Esophagus (tissue), 2 donors: ENCODE results near the gene DEGS2. TPM values are rescaled to one million over a fixed set of nuclear protein-coding genes. Genes with fewer than 3 reads are reported as not detected.
A peak's percentile ranks its signal among the peaks of the same experiment; 100 is the strongest.

Source experiments
- H3K27ac ChIP-seq, 2 donors: one replicate each; pipeline ENCODE4 v1.5.1; 2013; ENCODE audit warnings: low read depth in 2 of 2, mild to moderate bottlenecking in 2 of 2, inconsistent platforms in 1 of 2, low read length in 1 of 2, moderate library complexity in 1 of 2
- H3K27me3 ChIP-seq, 2 donors: one replicate each; pipeline ENCODE4 v1.6.1; 2013; ENCODE audit warnings: low read length in 2 of 2, control low read depth in 1 of 2, mild to moderate bottlenecking in 1 of 2; ENCODE audit not compliant: insufficient read depth in 2 of 2, control insufficient read depth in 1 of 2
- H3K36me3 ChIP-seq, 2 donors: one replicate each; pipeline ENCODE4 v1.6.1; 2013; ENCODE audit warnings: low read length in 1 of 2; ENCODE audit not compliant: control insufficient read depth in 2 of 2, insufficient read depth in 2 of 2
- H3K4me1 ChIP-seq, 2 donors: one replicate each; pipeline ENCODE4 v1.6.1; 2013; ENCODE audit warnings: low read length in 1 of 2; ENCODE audit not compliant: control insufficient read depth in 2 of 2, insufficient read depth in 2 of 2
- H3K4me3 ChIP-seq, 2 donors: one replicate each; pipeline ENCODE4 v1.5.1; 2013; ENCODE audit warnings: low read length in 2 of 2, mild to moderate bottlenecking in 2 of 2, low read depth in 1 of 2, moderate library complexity in 1 of 2
- H3K9me3 ChIP-seq, 2 donors: one replicate each; pipeline ENCODE4 v1.6.1; 2013; ENCODE audit warnings: mild to moderate bottlenecking in 2 of 2, low read depth in 1 of 2, low read length in 1 of 2, moderate library complexity in 1 of 2; ENCODE audit not compliant: control insufficient read depth in 2 of 2, insufficient read depth in 1 of 2
- WGBS, 2 donors: extraction: QIAGEN DNeasy Blood & Tissue Kit; methylation state at CpG; one replicate each; pipeline ENCODE4 v1.1.7; 2013; 5-methylcytosine and 5-hydroxymethylcytosine counted together
- polyA plus RNA-seq, 2 donors: library from polyadenylated mRNA; stranded (reverse); fragments of 200-250 nt; gene quantifications; one replicate each; pipeline ENCODE4 v1.2.3, GENCODE V29; 2013
- donor health status: healthy with polysubstance abuse.
- donor health status: Bipolar disorder and iron deficiency.

The DEGS2 gene
- polyA plus RNA-seq, 2 donors, result 24.7 to 41.8 TPM

DNA sequence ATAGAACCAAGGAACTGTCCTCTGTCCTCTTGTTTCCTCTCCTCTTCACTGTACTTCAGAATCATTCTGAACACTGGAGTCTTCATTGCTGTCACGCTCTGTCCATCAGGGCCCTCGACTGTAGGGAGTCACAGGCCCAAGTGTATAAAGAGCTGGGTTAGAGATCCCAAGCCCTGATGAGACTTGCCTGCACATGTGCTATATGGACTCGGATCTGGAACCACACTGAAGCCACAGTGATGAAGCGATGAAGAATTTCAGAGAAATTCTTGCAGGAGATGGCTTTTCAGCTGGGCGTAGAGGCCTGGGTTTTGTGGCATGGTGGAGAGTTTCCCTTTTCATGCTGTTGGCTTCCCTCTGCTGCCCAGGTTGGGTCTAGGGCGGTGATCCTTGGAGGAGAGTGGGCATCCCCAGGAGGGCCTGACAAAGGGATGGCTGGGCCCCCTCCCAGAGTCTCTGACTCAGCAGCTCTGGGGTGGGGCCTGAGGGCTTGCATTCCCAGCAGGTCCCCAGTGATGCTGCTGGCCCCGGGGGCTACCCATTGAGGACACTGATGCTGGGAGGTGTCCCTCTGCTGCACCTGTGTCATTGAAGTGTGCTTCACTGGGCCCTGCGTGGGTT, 39.9 kb upstream of the DEGS2 start:
- no peaks in the 10 kb centered on the region for H3K9me3 ChIP-seq
- H3K27me3 ChIP-seq, result no peaks in the 10 kb centered on the region
- no peak overlapping the region for H3K27ac ChIP-seq
- WGBS, 2 donors, result 86% methylated on average over 8 of the region's 8 CpGs
- no peak overlapping the region for H3K4me3 ChIP-seq
- H3K36me3 ChIP-seq, result no peaks in the 10 kb centered on the region
- H3K4me1 ChIP-seq, result no peaks in the 10 kb centered on the region

DNA sequence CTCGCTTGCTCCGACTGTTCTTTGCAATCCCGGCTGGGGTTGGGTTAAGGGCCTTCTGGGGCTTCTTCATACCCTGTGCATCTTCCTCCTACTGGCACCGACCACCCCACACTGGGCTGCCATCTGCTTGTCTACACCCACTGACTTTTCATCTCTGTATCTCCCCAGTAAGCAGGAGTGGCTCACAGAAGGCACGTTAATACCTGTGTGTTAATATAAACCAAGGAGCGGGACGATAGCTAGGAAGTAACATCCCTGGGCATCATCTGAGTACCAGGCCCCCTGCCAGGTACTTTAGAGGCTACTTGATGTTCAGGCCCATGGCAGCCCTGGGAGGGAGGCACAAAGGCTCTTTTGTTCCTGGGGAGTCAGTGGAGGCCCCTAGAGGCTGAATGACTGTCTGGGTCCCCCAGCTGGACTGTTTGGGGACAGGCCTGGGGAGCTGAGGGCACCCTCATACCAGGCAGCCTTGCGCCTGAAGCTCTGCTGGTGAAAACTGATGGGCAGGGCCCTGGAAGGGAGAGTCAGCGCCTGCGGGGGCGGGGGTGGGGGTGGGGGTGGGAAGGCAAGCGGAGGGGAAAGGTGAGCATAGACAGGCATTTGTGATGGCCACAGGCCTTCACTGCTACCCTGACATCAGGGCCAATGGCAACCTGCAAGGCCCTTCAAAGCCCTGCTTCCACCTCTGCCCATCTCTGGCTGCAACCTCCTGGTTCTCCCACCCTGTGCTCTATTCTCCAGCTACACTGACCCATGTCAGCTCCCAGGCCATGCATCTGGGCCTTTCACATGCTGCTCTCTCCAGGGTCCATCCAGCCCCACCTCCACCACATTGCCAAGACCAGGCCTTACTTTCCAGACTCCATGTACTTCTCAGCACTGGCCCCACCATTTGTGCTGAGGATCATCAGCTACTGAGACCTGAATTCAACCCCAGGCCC, 34.2 kb upstream of the DEGS2 start:
- H3K4me3 ChIP-seq, result peak overlapping the region in 1 of 2 donors; percentile 17
- H3K4me1 ChIP-seq, result peaks cover 2 to 5% of the 10 kb centered on the region in 2 donors
- H3K27ac ChIP-seq, result peak overlapping the region; percentile 75 to 80
- no peaks in the 10 kb centered on the region for H3K9me3 ChIP-seq
- 56 to 59% methylated on average over 11 to 12 of the region's 12 CpGs for WGBS, 2 donors
- H3K36me3 ChIP-seq, result no peaks in the 10 kb centered on the region
- no peaks in the 10 kb centered on the region for H3K27me3 ChIP-seq

DNA sequence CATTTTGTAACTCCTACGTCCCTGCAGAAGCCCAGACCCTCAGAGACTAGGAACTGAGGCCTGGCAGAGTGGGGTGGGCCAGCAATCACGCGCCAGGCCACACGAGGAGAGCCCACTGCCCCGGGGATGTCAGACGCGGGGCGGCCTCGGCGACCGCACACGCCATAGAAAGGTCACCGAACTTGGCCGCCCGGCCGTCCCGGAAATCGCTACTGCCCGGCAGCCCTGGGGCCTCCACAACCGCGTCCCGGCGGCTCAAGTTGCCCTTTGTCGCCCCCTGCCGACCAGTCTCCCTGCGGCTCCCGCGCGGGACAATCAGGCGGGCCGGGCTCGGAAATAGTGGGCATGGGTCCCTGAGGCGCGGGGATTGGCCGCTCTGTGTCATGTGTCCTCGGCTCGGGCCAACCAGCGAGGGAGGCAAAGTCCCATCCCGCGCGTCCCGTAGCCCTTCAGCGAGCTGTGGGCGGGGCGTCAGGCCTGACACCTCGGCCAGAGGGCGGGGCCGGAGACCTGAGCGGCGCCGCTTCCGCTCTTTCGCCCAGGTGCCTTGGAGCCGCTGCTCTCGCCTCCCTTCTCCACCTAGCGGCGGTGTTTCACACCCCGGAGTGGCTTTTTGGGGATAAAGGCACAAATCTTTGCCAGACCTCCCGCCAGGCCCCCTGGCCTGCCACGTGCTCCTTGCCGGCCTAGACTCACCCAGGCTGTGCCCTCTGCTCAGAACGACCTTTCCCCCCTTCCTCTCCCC, 33.4 kb upstream of the DEGS2 start:
- H3K27ac ChIP-seq, result peak overlapping the region; percentile 86 to 92
- 1% methylated on average over 55 to 62 of the region's 62 CpGs for WGBS, 2 donors
- H3K36me3 ChIP-seq, result no peaks in the 10 kb centered on the region
- H3K4me1 ChIP-seq, result peaks cover 5 to 11% of the 10 kb centered on the region in 2 donors
- H3K4me3 ChIP-seq, result peak overlapping the region; percentile 31 to 54
- H3K9me3 ChIP-seq, result no peaks in the 10 kb centered on the region
- H3K27me3 ChIP-seq, result no peaks in the 10 kb centered on the region

DNA sequence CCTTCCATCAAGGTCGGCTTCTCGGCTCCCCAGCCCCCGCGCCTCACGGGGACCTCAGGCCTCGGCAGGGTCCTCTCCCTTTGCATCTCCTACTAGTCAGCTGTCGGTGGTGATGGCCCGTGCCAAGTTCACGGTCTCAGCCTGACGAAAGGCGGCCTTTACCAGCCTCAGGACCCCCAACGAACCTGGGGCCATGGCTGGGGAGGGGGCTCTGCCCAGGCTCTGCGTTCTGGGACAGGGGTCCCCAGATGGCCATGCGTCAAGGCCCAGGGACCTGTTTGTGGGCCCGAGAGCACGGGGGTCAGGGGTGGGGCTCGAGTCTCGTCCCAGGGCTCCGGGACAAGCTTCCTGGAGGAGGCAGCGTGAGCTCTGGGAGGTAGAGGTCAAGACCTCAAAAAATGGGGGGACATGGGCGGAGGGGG, 32.8 kb upstream of the DEGS2 start:
- Histone ChIP-seq H3K4me1 (peaks cover 5 to 17% of the 10 kb centered on the region in 2 donors), H3K9me3 (no peaks in the 10 kb centered on the region), H3K27me3 (no peaks in the 10 kb centered on the region), H3K36me3 (no peaks in the 10 kb centered on the region), H3K27ac (peak overlapping the region; percentile 86 to 92), H3K4me3 (peak overlapping the region; percentile 31 to 54)
- WGBS, 2 donors, result 39 to 40% methylated on average over 21 of the region's 21 CpGs

DNA sequence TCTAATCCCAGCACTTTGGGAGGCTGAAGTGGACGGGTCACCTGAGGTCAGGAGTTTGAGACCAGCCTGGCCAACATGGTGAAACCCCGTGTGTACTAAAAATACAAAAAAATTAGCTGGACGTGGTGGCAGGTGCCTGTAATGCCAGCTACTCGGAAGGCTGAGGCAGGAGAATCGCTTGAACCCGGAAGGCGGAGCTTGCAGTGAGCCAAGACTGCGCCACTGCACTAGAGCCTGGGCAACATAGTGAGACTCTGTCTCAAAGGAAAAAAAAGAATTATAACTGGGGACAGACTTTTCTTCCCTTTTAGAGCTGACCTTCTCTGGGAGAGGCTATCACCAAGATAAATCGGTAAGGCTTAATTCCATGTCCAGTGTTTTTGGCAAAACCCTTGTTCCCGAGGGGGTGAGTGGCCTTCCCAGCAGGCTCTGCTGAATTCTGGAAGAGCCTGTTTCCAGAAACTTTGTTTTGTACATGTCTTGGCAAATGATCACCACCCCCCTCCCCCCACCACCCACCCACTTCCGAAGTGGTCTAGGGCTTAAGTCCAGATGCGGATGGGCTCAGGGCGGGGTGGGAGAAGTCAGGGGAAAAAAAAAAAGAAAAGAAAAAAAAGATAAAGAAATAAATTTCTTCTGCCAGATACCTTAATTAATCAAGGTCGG, 32.3 kb upstream of the DEGS2 start:
- Histone ChIP-seq H3K27ac (no peak overlapping the region), H3K27me3 (no peaks in the 10 kb centered on the region), H3K9me3 (no peaks in the 10 kb centered on the region), H3K4me3 (no peak overlapping the region), H3K4me1 (peaks cover 5 to 17% of the 10 kb centered on the region in 2 donors), H3K36me3 (no peaks in the 10 kb centered on the region)
- 62 to 69% methylated on average over 14 of the region's 14 CpGs for WGBS, 2 donors

DNA sequence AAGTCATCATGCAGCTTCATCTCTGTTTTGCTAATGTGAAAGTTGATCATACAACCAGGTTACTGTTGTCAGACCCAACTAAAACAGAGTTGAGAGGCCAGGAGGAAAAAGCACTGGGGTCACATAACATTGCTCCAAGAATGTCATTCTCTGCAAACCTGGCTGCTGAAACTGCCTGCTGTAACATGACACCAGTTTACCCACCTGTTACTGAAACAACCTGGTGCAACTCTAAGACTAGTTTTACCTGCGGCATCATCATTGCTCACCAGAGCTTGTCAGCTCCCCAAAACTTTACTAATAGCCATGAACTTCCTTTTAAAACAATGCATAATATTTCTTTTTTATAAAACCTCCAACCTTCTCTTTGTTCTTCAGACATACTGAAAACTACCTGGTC, 30.7 kb upstream of the DEGS2 start:
- Histone ChIP-seq H3K4me1 (peaks cover 5 to 17% of the 10 kb centered on the region in 2 donors), H3K27ac (no peak overlapping the region), H3K9me3 (no peaks in the 10 kb centered on the region), H3K4me3 (no peak overlapping the region), H3K36me3 (no peaks in the 10 kb centered on the region), H3K27me3 (no peaks in the 10 kb centered on the region)
- WGBS, 2 donors, result 59 to 60% methylated on average over 1 of the region's 1 CpG

DNA sequence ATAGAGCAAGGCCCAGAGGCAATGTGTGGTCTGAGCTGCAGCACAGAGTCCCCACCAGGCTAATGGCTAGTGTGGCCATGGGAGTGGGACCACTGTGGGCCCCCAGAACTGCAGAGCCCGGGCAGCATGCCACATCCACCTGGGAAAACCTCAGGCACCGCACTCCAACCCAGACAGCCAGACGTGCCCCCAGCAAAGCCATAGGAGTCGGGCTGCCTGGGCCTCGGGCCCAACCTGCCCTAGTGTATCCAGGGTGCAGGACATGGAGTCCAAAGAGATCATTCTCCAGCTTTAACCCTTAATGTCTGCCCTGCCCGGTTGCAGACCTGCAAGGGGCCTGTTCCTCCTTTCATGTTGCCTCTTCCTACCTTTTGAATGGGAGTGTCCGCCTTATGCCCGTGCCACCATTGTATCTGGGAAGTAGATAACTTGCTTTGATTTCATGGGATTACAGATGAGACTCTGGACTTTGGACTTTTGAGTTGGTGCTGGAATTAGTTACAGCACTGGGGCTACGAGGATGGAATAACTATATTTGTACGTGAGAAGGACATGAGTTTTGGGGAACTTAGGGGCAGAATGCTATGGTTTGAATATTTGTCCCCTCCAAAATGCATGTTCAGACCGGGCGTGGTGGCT, 29.1 kb upstream of the DEGS2 start:
- 76 to 78% methylated on average over 12 of the region's 12 CpGs for WGBS, 2 donors
- no peaks in the 10 kb centered on the region for H3K27me3 ChIP-seq
- H3K4me3 ChIP-seq, result no peak overlapping the region
- peaks cover 4 to 17% of the 10 kb centered on the region in 2 donors for H3K4me1 ChIP-seq
- H3K9me3 ChIP-seq, result no peaks in the 10 kb centered on the region
- H3K36me3 ChIP-seq, result no peaks in the 10 kb centered on the region
- H3K27ac ChIP-seq, result peak overlapping the region in 1 of 2 donors; percentile 23

DNA sequence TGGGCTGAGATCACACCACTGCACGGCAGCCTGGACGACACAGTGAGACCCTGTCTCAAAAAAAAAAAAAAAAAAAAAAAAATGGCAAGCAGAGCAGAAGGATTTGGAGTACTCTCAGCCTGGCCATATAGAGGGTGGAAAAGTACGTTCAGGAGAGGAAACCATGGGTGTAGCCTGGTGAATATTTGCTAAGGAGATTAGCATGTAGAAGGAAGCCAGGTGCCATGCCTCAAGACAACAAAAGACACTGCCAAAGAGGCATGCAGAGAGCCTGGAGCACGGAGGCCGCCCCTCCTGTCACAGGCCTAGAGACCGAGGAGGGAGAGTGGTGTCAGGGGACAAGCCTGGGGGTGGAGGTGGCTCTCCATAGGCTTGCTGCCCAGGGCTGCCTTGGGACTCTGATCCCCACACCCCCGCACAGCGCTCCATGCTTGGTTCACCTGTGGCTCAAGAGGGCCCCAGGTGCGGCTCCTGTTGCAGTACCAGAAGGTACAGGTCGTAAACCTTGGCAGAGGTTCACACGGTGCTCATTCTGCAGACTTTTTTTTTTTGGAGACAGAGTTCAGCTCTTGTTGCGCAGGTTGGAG, 27.9 kb upstream of the DEGS2 start:
- Histone ChIP-seq H3K27ac (peak overlapping the region; percentile 81 to 97), H3K27me3 (no peaks in the 10 kb centered on the region)
- WGBS, 2 donors, result 53 to 70% methylated on average over 12 of the region's 12 CpGs

More for the DNA sequence above, 27.9 kb upstream of the DEGS2 start:
- H3K36me3 ChIP-seq, result no peaks in the 10 kb centered on the region
- H3K4me3 ChIP-seq, result no peak overlapping the region
- H3K9me3 ChIP-seq, result no peaks in the 10 kb centered on the region
- peaks cover 4 to 15% of the 10 kb centered on the region in 2 donors for H3K4me1 ChIP-seq
